ENCODE measurements around the gene CCNY.

CCNY gene

DNA sequence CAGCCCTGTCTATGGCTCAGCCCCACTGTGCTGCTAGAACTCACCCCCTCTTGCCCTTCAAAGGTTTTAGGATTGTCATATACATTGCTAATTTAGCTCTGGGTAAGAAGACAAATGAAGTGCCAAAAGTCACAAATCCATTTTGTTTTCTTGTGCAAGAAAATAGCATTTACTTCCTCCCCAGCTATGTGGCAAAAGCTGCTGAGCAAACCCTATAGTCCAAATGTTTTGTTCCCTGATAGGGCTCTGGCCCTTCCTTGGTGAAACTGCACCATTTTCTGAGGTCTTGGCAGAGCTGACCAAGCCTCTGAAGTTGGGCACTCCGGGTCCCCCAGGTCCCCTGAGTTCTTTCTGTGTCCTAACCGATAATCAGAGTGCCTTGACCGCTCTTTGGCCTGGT, 184.7 kb downstream of the CCNY start:
- no peak overlapping the region for H3K9ac ChIP-seq (ENCODE audit: low read length)
- no peaks in the 10 kb centered on the region for H3K27me3 ChIP-seq (ENCODE audit: low read depth, low read length)
- no peak for TF ChIP-seq EZH2phosphoT487 (IDR thresholded peaks at IDR 0.05; ENCODE audit: low read depth)
- TF ChIP-seq, protein P1, sequence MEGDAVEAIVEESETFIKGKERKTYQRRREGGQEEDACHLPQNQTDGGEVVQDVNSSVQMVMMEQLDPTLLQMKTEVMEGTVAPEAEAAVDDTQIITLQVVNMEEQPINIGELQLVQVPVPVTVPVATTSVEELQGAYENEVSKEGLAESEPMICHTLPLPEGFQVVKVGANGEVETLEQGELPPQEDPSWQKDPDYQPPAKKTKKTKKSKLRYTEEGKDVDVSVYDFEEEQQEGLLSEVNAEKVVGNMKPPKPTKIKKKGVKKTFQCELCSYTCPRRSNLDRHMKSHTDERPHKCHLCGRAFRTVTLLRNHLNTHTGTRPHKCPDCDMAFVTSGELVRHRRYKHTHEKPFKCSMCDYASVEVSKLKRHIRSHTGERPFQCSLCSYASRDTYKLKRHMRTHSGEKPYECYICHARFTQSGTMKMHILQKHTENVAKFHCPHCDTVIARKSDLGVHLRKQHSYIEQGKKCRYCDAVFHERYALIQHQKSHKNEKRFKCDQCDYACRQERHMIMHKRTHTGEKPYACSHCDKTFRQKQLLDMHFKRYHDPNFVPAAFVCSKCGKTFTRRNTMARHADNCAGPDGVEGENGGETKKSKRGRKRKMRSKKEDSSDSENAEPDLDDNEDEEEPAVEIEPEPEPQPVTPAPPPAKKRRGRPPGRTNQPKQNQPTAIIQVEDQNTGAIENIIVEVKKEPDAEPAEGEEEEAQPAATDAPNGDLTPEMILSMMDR (IDR thresholded peaks at IDR 0.05; ENCODE audit: low read depth, low read length), result no peak
- peaks cover 12% of the 10 kb centered on the region for H3K4me1 ChIP-seq (ENCODE audit: low read length)
- H3K27ac ChIP-seq (ENCODE audit: low read length), result no peak overlapping the region
- no peaks in the 10 kb centered on the region for H3K36me3 ChIP-seq (replicated peaks; ENCODE audit: low read depth, low read length)
- H2AFZ ChIP-seq (ENCODE audit: low read depth, low read length), result no peak overlapping the region
- no peaks in the 10 kb centered on the region; the same call in 1 of the 2 replicates for H4K20me1 ChIP-seq (ENCODE audit: insufficient read depth, low read length)
- H3K9me3 ChIP-seq (ENCODE audit: insufficient read depth, low read length), result no peaks in the 10 kb centered on the region
- no peak overlapping the region for H3K4me3 ChIP-seq (ENCODE audit: low read length)
- H3K4me2 ChIP-seq (ENCODE audit: low read length), result no peak overlapping the region
- H3K79me2 ChIP-seq (ENCODE audit: low read length), result no peaks in the 10 kb centered on the region

DNA sequence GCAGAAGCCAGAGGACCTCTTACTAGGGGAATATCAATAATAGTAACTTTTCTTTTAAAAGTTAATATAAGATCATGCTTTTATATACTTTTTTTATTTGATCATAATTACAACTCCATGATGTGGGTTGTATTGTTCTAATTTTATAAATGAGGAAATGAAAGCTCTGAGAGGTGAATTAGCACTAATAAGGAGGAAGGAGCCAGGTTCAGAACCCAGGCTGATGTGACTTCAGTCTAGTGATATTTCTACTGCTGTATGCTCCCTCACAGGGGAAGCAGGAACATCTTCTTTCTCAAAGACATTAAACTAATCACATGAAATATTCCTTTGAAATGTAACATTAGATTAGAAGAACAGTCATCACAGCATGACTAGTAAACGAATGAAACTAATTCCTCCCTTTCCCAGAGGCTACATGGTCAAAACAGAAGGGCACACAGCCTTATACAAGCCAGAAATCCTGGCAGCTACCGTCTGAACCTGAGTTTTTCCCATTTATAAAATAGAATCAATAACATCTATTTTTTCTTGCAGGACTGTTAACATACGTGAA, 187.4 kb downstream of the CCNY start:
- Histone ChIP-seq H3K9me3 (ENCODE audit: insufficient read depth, low read length) (no peaks in the 10 kb centered on the region), H3K36me3 (replicated peaks; ENCODE audit: low read depth, low read length) (no peaks in the 10 kb centered on the region), H3K4me3 (ENCODE audit: low read length) (no peak overlapping the region), H3K4me1 (ENCODE audit: low read length) (peaks cover 12% of the 10 kb centered on the region), H3K27ac (ENCODE audit: low read length) (no peak overlapping the region), H4K20me1 (ENCODE audit: insufficient read depth, low read length) (no peaks in the 10 kb centered on the region), H3K27me3 (ENCODE audit: low read depth, low read length) (no peaks in the 10 kb centered on the region), H2AFZ (ENCODE audit: low read depth, low read length) (no peak overlapping the region), H3K9ac (ENCODE audit: low read length) (no peak overlapping the region), H3K4me2 (ENCODE audit: low read length) (no peak overlapping the region), H3K79me2 (ENCODE audit: low read length) (no peaks in the 10 kb centered on the region)
- TF ChIP-seq, protein P1 (IDR thresholded peaks at IDR 0.05; ENCODE audit: low read depth, low read length), result no peak
- TF ChIP-seq EZH2phosphoT487 (IDR thresholded peaks at IDR 0.05; ENCODE audit: low read depth), result no peak

DNA sequence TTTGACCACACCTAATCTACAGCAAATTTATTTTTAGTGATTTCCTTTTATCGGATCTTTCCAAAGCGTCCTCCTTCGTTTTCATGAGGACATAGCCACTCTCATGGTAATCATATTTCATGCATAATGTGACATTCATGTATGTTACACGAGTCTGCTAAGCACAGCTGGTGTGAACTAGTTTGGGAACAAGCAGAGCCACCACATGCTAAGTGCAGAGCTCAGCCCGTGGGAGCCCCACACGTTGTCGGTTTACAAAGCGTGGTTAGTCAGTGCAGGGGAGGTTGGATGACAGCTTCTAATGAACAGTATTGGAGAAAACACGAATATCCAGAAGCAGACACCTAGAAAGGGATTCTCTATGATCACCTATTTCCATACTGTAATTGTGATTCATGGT, 190.4 kb downstream of the CCNY start:
- Histone ChIP-seq H3K36me3 (replicated peaks; ENCODE audit: low read depth, low read length) (no peaks in the 10 kb centered on the region), H2AFZ (ENCODE audit: low read depth, low read length) (no peak overlapping the region), H3K9ac (ENCODE audit: low read length) (no peak overlapping the region), H4K20me1 (ENCODE audit: insufficient read depth, low read length) (no peaks in the 10 kb centered on the region), H3K4me2 (ENCODE audit: low read length) (no peak overlapping the region), H3K27me3 (ENCODE audit: low read depth, low read length) (no peaks in the 10 kb centered on the region), H3K9me3 (ENCODE audit: insufficient read depth, low read length) (no peaks in the 10 kb centered on the region), H3K79me2 (ENCODE audit: low read length) (no peaks in the 10 kb centered on the region), H3K4me1 (ENCODE audit: low read length) (peaks cover 12% of the 10 kb centered on the region), H3K4me3 (ENCODE audit: low read length) (no peak overlapping the region), H3K27ac (ENCODE audit: low read length) (no peak overlapping the region)
- no peak for TF ChIP-seq EZH2phosphoT487 (IDR thresholded peaks at IDR 0.05; ENCODE audit: low read depth)
- TF ChIP-seq, protein P1 (IDR thresholded peaks at IDR 0.05; ENCODE audit: low read depth, low read length), result no peak

DNA sequence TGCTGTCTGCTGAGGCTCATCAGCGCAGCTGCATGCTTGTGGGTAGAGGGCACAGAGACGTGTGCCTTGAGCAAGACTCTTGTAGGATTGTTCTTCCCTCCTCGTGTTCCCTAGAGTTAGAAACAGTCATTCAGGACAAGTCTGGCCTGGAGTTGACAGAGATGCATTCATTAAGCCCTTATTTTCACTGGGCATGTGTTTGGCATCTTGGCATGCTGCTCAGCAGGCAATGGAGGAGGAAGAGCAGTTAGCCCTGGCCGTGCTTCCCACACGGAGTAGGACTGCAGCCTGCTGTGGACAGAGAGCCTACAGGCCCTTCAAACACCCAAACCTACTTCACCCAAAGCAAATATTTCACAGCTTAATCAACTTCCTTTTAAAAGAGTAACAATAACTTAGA, 195.8 kb downstream of the CCNY start:
- no peaks in the 10 kb centered on the region for H3K4me1 ChIP-seq (ENCODE audit: low read length)
- H4K20me1 ChIP-seq (ENCODE audit: insufficient read depth, low read length), result no peaks in the 10 kb centered on the region
- no peak overlapping the region for H2AFZ ChIP-seq (ENCODE audit: low read depth, low read length)
- H3K4me2 ChIP-seq (ENCODE audit: low read length), result no peak overlapping the region
- H3K9ac ChIP-seq (ENCODE audit: low read length), result no peak overlapping the region
- peaks cover 13% of the 10 kb centered on the region for H3K36me3 ChIP-seq (replicated peaks; ENCODE audit: low read depth, low read length)
- H3K9me3 ChIP-seq (ENCODE audit: insufficient read depth, low read length), result no peaks in the 10 kb centered on the region
- no peaks in the 10 kb centered on the region for H3K79me2 ChIP-seq (ENCODE audit: low read length)
- H3K27me3 ChIP-seq (ENCODE audit: low read depth, low read length), result no peaks in the 10 kb centered on the region
- no peak overlapping the region for H3K27ac ChIP-seq (ENCODE audit: low read length)
- no peak overlapping the region for H3K4me3 ChIP-seq (ENCODE audit: low read length)
- TF ChIP-seq, protein P1 (IDR thresholded peaks at IDR 0.05; ENCODE audit: low read depth, low read length), result no peak
- no peak for TF ChIP-seq EZH2phosphoT487 (IDR thresholded peaks at IDR 0.05; ENCODE audit: low read depth)

Measured in OCI-LY3 (cell line).